Activated CD4-positive, alpha-beta T cell treated with anti-CD3 and anti-CD28 coated beads, Interleukin-2, Interleukin-4, amounts not matched to agents 100 ng/mL and 50 ng/mL, durations not matched to agents 16 hours and 8 hours (primary cell): ENCODE data around the gene UBP1.
"Not testable (repeated sequence)": the region's sequence is repeated elsewhere in the genome, so short reads cannot be mapped to it uniquely, and the experiment has no call there.

Experiments
- DNase-seq: peaks from one replicate; pipeline ENCODE4 v3.0.0-alpha.2; 2020; ENCODE audit warnings: low spot score

The UBP1 gene

GRCh38 chr3:33433843-33434242 lies 6.4 kb downstream of the UBP1 start:
- DNase-seq: no peak

GRCh38 chr3:33430571-33430970 lies 9.6 kb downstream of the UBP1 start:
- DNase-seq: no peak

GRCh38 chr3:33430061-33430460 lies 10.1 kb downstream of the UBP1 start:
- DNase-seq: no peak

- not testable (repeated sequence) for DNase-seq
These were observed 10.9 kb downstream of the UBP1 start for GRCh38 chr3:33429306-33429705.

GRCh38 chr3:33428734-33429133 lies 11.5 kb downstream of the UBP1 start:
- no peak for DNase-seq

GRCh38 chr3:33426630-33427317 lies 13.4 kb downstream of the UBP1 start:
- no peak for DNase-seq

GRCh38 chr3:33426068-33426467 lies 14.1 kb downstream of the UBP1 start:
- DNase-seq: no peak

- no peak for DNase-seq
These were observed 14.8 kb downstream of the UBP1 start for GRCh38 chr3:33425453-33425852.

- no peak for DNase-seq
These were observed 15.4 kb downstream of the UBP1 start for GRCh38 chr3:33424606-33425452.

- DNase-seq: no peak
These were observed 19.2 kb downstream of the UBP1 start for GRCh38 chr3:33420966-33421365.

GRCh38 chr3:33419948-33420347 lies 20.3 kb downstream of the UBP1 start:
- DNase-seq: no peak

- peak; percentile 53 for DNase-seq
These were observed 23.0 kb downstream of the UBP1 start for GRCh38 chr3:33417066-33417673.

- not testable (repeated sequence) for DNase-seq
These were observed 29.4 kb downstream of the UBP1 start for GRCh38 chr3:33410816-33411215.

- DNase-seq: no peak
These were observed 36.4 kb downstream of the UBP1 start for GRCh38 chr3:33403756-33404155.

GRCh38 chr3:33402936-33403335 lies 37.3 kb downstream of the UBP1 start:
- no peak for DNase-seq

GRCh38 chr3:33401781-33402180 lies 38.4 kb downstream of the UBP1 start:
- DNase-seq: no peak

- no peak for DNase-seq
These were observed 41.8 kb downstream of the UBP1 start for GRCh38 chr3:33398410-33398809.

- DNase-seq: no peak
These were observed 44.3 kb downstream of the UBP1 start for GRCh38 chr3:33395900-33396299.

GRCh38 chr3:33394403-33395054 lies 45.7 kb downstream of the UBP1 start:
- DNase-seq: no peak

GRCh38 chr3:33392703-33393125 lies 47.5 kb downstream of the UBP1 start:
- no peak for DNase-seq

- no peak for DNase-seq
These were observed 48.1 kb downstream of the UBP1 start for GRCh38 chr3:33392144-33392543.

- DNase-seq: no peak
These were observed 48.8 kb downstream of the UBP1 start for GRCh38 chr3:33391255-33391995.
